Measurements from ENCODE around the gene STXBP3.

STXBP3 gene

DNA sequence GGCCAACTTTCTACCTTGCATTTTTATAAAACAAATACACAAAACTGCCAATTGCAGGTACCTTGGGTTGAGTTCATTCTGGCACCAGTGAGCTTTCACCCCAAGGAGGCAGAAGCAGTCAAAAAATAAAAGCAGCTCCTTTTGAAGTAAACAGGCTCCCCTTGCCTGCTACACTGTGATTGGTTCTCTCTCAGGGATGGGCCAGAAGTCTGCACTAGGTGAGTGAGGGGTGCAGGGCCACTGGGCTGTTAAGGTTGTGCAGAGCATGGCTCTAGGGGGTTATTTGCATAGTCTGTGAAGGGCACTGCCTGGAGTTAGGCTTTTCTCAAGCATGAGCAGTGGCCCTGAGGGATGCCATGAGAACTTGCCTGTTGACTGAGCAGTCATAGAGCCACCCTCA is 71.3 kb downstream of the STXBP3 start:
- H3K9me3 Mint-ChIP-seq, result no peaks in the 10 kb centered on the region
- H3K27ac Mint-ChIP-seq (ENCODE audit: low read depth), result no peak overlapping the region
- no peak for ATAC-seq (replicated peaks; ENCODE audit: extremely low read depth, poor library complexity, severe bottlenecking)
- H3K4me1 Mint-ChIP-seq, result no peaks in the 10 kb centered on the region
- DNase-seq (ENCODE audit: low spot score in 2 of 2), result no peak
- peaks cover 24% of the 10 kb centered on the region for H3K27me3 Mint-ChIP-seq
- H3K36me3 Mint-ChIP-seq (ENCODE audit: insufficient read depth), result no peaks in the 10 kb centered on the region
- H3K4me3 Mint-ChIP-seq, result no peak overlapping the region

DNA sequence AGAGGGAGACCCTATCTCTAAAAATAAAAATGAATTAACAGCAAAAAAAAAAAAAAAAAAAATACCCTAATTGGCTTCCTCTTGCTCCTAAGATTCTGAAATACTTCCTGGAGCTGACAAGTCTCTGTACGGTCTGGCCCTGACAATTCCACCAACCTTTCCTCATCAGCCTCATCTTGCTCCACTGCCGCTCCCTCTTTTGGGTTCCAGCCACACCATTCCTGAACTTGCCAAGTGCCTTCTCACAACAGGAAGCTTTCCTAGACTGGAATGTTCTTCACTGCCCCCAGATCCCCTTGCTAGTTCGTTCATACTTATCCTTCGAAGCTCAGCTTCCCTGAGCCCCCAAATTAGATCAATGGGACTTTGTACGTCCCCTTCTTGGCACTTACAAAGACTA is 73.4 kb downstream of the STXBP3 start:
- H3K9me3 Mint-ChIP-seq, result no peaks in the 10 kb centered on the region
- no peaks in the 10 kb centered on the region for H3K36me3 Mint-ChIP-seq (ENCODE audit: insufficient read depth)
- peaks cover 24% of the 10 kb centered on the region for H3K27me3 Mint-ChIP-seq
- H3K4me3 Mint-ChIP-seq, result no peak overlapping the region
- DNase-seq (ENCODE audit: low spot score in 2 of 2) (no peak), ATAC-seq (replicated peaks; ENCODE audit: extremely low read depth, poor library complexity, severe bottlenecking) (no peak)
- H3K4me1 Mint-ChIP-seq, result no peaks in the 10 kb centered on the region
- no peak overlapping the region for H3K27ac Mint-ChIP-seq (ENCODE audit: low read depth)

GRCh38 chr1:108823632-108824031 is 77.2 kb downstream of the STXBP3 start:
- no peak for ATAC-seq (replicated peaks; ENCODE audit: extremely low read depth, poor library complexity, severe bottlenecking)
- no peaks in the 10 kb centered on the region for H3K9me3 Mint-ChIP-seq
- no peaks in the 10 kb centered on the region for H3K4me1 Mint-ChIP-seq
- H3K4me3 Mint-ChIP-seq, result no peak overlapping the region
- no peak overlapping the region for H3K27ac Mint-ChIP-seq (ENCODE audit: low read depth)
- H3K36me3 Mint-ChIP-seq (ENCODE audit: insufficient read depth), result no peaks in the 10 kb centered on the region
- no peak for DNase-seq (ENCODE audit: low spot score in 2 of 2)
- H3K27me3 Mint-ChIP-seq, result peaks cover 24% of the 10 kb centered on the region

DNA sequence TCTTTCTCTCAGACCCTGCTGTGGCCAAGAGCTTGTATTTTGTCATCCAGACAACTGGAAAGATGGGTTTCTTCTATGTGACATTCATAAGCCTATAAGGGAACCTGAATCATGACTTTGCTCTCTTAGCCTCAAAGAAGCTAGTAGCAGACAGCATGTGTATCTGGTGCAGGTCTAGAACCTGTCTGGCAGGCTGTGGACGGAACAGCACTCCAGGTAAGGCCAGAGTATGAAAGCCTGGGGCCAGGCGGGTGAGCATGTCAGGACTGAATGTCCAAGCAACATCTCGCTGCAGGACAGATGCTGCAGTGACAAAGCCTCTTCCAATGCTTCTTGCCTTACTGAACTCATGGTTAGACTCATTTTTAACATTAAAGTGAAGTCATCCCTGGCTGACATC is 77.6 kb downstream of the STXBP3 start:
- H3K9me3 Mint-ChIP-seq, result no peaks in the 10 kb centered on the region
- DNase-seq (ENCODE audit: low spot score in 2 of 2) (no peak), ATAC-seq (replicated peaks; ENCODE audit: extremely low read depth, poor library complexity, severe bottlenecking) (no peak)
- no peaks in the 10 kb centered on the region for H3K36me3 Mint-ChIP-seq (ENCODE audit: insufficient read depth)
- H3K27ac Mint-ChIP-seq (ENCODE audit: low read depth), result no peak overlapping the region
- no peak overlapping the region for H3K4me3 Mint-ChIP-seq
- H3K4me1 Mint-ChIP-seq, result no peaks in the 10 kb centered on the region
- peaks cover 23% of the 10 kb centered on the region for H3K27me3 Mint-ChIP-seq

DNA sequence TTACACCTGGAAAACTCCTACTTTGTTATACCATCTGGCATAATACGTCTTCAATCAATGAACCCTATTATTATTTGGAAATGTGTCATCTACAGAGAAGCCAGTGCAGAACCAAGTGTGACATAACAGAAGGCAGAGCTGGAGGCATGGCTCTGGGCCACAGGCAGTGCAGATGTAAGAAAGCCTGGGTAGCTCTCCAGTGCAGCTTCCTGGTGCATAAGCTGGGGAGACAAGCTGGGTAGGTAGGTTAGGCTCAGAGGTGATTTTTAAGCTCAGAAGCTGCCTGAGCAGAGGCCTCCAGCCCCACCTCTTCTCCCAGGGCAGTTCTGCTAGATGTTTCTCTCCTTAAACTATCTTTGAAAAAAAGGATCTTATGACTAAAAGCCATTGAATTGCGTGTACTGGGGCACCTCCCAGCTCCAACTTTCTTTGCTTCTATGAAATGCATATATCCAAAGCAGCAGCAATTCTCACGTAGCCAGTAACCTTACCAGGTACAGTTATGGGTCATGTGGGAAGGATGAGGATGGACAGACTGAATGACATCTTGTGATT is 79.7 kb downstream of the STXBP3 start:
- no peak for ATAC-seq (replicated peaks; ENCODE audit: extremely low read depth, poor library complexity, severe bottlenecking)
- no peak for DNase-seq (ENCODE audit: low spot score in 2 of 2)
- Mint-ChIP-seq H3K27ac (ENCODE audit: low read depth) (no peak overlapping the region), H3K9me3 (no peaks in the 10 kb centered on the region), H3K4me1 (no peaks in the 10 kb centered on the region), H3K27me3 (peaks cover 10% of the 10 kb centered on the region), H3K36me3 (ENCODE audit: insufficient read depth) (no peaks in the 10 kb centered on the region), H3K4me3 (no peak overlapping the region)

GRCh38 chr1:108828074-108828961 is 81.8 kb downstream of the STXBP3 start:
- H3K27me3 Mint-ChIP-seq, result no peaks in the 10 kb centered on the region
- no peak overlapping the region for H3K27ac Mint-ChIP-seq (ENCODE audit: low read depth)
- ATAC-seq (replicated peaks; ENCODE audit: extremely low read depth, poor library complexity, severe bottlenecking) (peak; percentile 32), DNase-seq (ENCODE audit: low spot score in 2 of 2) (peak; percentile 44 to 60)
- H3K9me3 Mint-ChIP-seq, result no peaks in the 10 kb centered on the region
- no peaks in the 10 kb centered on the region for H3K36me3 Mint-ChIP-seq (ENCODE audit: insufficient read depth)
- no peak overlapping the region for H3K4me3 Mint-ChIP-seq
- H3K4me1 Mint-ChIP-seq, result no peaks in the 10 kb centered on the region

DNA sequence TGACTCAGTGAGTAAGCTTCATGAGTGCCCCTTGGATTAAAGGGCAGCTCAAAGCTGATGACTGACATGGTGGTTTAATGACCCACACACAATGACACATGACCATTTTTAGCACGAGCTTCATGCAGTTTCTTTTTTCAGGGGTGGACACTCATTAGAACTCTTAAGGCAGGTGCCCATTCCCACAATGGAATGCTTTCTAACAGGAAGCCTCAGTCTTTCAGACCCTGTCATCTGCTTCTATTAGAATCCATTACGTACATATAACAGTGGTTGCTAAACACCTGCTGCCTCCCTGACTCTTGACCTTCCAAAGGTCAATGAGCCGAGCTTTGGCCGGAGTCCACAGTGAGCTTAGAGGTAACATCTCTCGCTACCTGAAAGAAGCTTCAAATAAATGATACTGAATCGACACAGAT is 83.0 kb downstream of the STXBP3 start:
- H3K9me3 Mint-ChIP-seq, result no peaks in the 10 kb centered on the region
- no peaks in the 10 kb centered on the region for H3K4me1 Mint-ChIP-seq
- ATAC-seq (replicated peaks; ENCODE audit: extremely low read depth, poor library complexity, severe bottlenecking), result no peak
- H3K27me3 Mint-ChIP-seq, result no peaks in the 10 kb centered on the region
- H3K36me3 Mint-ChIP-seq (ENCODE audit: insufficient read depth), result no peaks in the 10 kb centered on the region
- H3K4me3 Mint-ChIP-seq, result no peak overlapping the region
- no peak overlapping the region for H3K27ac Mint-ChIP-seq (ENCODE audit: low read depth)
- no peak for DNase-seq (ENCODE audit: low spot score in 2 of 2)

DNA sequence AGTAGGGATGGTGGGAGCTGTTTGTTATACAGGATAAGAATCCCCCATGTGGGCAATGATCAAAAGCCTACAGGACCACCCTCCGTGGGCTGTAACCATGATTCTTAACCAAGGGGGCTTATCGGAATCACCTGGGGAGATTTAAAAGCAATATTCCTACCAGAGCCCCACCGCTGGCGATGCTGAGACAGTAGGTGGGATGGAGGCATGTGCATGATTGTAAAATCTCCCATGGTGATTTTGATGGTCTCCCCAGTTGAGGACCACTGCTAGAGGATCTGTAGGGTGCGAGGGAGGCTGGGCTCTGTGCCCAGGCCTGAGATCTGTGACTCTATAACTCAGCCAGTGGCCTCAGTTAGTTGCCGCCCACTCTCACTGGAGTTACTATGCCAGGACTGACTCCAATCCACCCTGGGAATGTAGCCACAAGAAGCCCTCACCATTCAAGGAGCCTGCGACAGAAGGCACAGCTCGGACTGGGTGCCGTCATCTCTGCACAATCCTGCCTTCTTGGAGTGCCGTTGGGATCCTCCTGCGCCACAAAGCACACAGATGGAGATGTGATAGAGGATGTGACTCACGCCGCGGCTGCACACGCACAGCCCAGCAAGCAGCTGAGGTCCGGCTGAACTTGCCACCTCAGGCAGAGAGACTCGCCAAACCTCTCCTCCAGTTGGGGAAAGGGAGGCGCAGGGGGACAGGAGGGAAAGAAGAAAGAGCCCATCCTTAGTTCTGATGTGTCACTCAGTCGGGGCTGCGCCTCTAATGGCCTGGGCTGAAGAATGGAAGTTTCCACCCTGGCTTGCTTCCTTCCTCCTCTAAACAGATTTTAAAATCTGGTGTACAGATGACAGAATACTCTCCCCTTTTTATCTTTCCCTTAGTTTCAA is 83.9 kb downstream of the STXBP3 start:
- ATAC-seq (replicated peaks; ENCODE audit: extremely low read depth, poor library complexity, severe bottlenecking), result no peak
- no peaks in the 10 kb centered on the region for H3K9me3 Mint-ChIP-seq
- H3K36me3 Mint-ChIP-seq (ENCODE audit: insufficient read depth), result no peaks in the 10 kb centered on the region
- no peak overlapping the region for H3K4me3 Mint-ChIP-seq
- no peaks in the 10 kb centered on the region for H3K4me1 Mint-ChIP-seq
- H3K27me3 Mint-ChIP-seq, result peaks cover 8% of the 10 kb centered on the region
- H3K27ac Mint-ChIP-seq (ENCODE audit: low read depth), result no peak overlapping the region
- DNase-seq (ENCODE audit: low spot score in 2 of 2), result no peak

- H3K36me3 Mint-ChIP-seq (ENCODE audit: insufficient read depth), result no peaks in the 10 kb centered on the region
- no peak for DNase-seq (ENCODE audit: low spot score in 2 of 2)
- H3K4me1 Mint-ChIP-seq, result no peaks in the 10 kb centered on the region
- no peak overlapping the region for H3K4me3 Mint-ChIP-seq
- no peak for ATAC-seq (replicated peaks; ENCODE audit: extremely low read depth, poor library complexity, severe bottlenecking)
- H3K27me3 Mint-ChIP-seq, result peaks cover 10% of the 10 kb centered on the region
- H3K9me3 Mint-ChIP-seq, result no peaks in the 10 kb centered on the region
- H3K27ac Mint-ChIP-seq (ENCODE audit: low read depth), result no peak overlapping the region
Measured at GRCh38 chr1:108831225-108831624, 84.8 kb downstream of the STXBP3 start.

- Mint-ChIP-seq H3K4me3 (no peak overlapping the region), H3K27me3 (peaks cover 19% of the 10 kb centered on the region), H3K36me3 (ENCODE audit: insufficient read depth) (no peaks in the 10 kb centered on the region), H3K27ac (ENCODE audit: low read depth) (no peak overlapping the region), H3K9me3 (no peaks in the 10 kb centered on the region), H3K4me1 (no peaks in the 10 kb centered on the region)
- DNase-seq (ENCODE audit: low spot score in 2 of 2), result no peak
- ATAC-seq (replicated peaks; ENCODE audit: extremely low read depth, poor library complexity, severe bottlenecking), result no peak
Measured at GRCh38 chr1:108832929-108833328, 86.5 kb downstream of the STXBP3 start.

DNA sequence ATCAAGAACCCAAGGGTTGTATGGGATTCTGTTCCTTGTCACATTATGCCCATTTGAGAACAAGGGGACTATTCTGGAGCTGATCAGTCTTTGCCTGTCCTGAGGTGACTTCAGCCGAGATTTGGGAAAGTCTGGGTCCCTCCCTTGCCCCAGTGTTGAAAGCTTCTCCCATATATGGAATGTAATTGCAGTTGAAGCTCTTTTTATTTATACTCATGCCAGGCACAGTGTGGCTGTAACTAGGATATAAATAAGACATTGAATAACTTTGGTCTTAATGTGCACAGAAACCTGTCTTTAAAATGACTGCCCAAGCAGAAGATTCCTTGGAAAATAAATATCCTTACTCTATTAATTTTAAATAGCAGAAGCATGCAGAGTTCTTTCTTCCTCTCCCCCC is 95.2 kb downstream of the STXBP3 start:
- H3K27me3 Mint-ChIP-seq, result peaks cover 12% of the 10 kb centered on the region
- no peak for DNase-seq (ENCODE audit: low spot score in 2 of 2)
- H3K4me3 Mint-ChIP-seq, result no peak overlapping the region
- no peaks in the 10 kb centered on the region for H3K9me3 Mint-ChIP-seq
- H3K4me1 Mint-ChIP-seq, result no peaks in the 10 kb centered on the region
- ATAC-seq (replicated peaks; ENCODE audit: extremely low read depth, poor library complexity, severe bottlenecking), result no peak
- H3K36me3 Mint-ChIP-seq (ENCODE audit: insufficient read depth), result no peaks in the 10 kb centered on the region
- no peak overlapping the region for H3K27ac Mint-ChIP-seq (ENCODE audit: low read depth)

GRCh38 chr1:108842525-108843181 is 96.2 kb downstream of the STXBP3 start:
- Mint-ChIP-seq H3K4me3 (no peak overlapping the region), H3K36me3 (ENCODE audit: insufficient read depth) (no peaks in the 10 kb centered on the region), H3K9me3 (no peaks in the 10 kb centered on the region), H3K27me3 (peaks cover 11% of the 10 kb centered on the region), H3K27ac (ENCODE audit: low read depth) (no peak overlapping the region), H3K4me1 (no peaks in the 10 kb centered on the region)
- ATAC-seq (replicated peaks; ENCODE audit: extremely low read depth, poor library complexity, severe bottlenecking) (no peak), DNase-seq (ENCODE audit: low spot score in 2 of 2) (no peak)

Data from central memory CD8-positive, alpha-beta T cell (primary cell).